Measurements from ENCODE around the gene MCRIP2.
A peak's percentile ranks its signal among the peaks of the same experiment; 100 is the strongest.

The MCRIP2 gene

DNA sequence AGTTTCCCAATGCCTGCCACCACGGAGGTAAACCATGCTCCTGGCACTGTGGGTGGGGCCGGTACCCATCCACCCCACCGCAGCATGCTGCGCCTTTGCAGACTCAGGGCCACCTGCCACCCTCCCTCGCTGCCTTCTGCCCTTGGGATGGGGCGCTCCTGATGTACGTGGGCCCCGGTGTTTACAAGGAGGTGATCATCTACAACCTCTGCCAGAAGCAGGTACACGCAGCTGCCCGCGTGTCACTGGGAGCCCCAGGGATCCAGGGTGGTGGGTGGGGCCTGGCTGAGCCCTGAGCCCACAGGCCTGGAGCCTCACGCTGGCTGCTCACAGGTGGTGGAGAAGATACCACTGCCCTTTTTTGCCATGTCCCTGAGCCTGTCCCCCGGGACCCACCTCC lies 24.9 kb downstream of the MCRIP2 start:
- TF ChIP-seq NFIC (IDR thresholded peaks at IDR 0.05) (no peak), FOXM1 (IDR thresholded peaks at IDR 0.05; ENCODE audit: borderline replicate concordance, low read depth) (no peak), RAD21 (IDR thresholded peaks at IDR 0.05; ENCODE audit: low read depth) (no peak), YY1 (IDR thresholded peaks at IDR 0.05; ENCODE audit: low read depth) (no peak), CEBPB (IDR thresholded peaks at IDR 0.05) (no peak), TAF1 (IDR thresholded peaks at IDR 0.05; ENCODE audit: low read depth) (no peak), CREB1 (IDR thresholded peaks at IDR 0.05; ENCODE audit: low read depth) (no peak), EP300 (IDR thresholded peaks at IDR 0.05; ENCODE audit: borderline replicate concordance) (no peak), ZBTB7A (IDR thresholded peaks at IDR 0.05; ENCODE audit: low read depth) (no peak), REST (IDR thresholded peaks at IDR 0.05; ENCODE audit: low read depth) (no peak), EGR1 (IDR thresholded peaks at IDR 0.05) (no peak), TEAD4 (IDR thresholded peaks at IDR 0.05) (no peak)
- TF ChIP-seq, protein P1, sequence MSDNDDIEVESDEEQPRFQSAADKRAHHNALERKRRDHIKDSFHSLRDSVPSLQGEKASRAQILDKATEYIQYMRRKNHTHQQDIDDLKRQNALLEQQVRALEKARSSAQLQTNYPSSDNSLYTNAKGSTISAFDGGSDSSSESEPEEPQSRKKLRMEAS (IDR thresholded peaks at IDR 0.05), result no peak
- TF ChIP-seq, protein P2, sequence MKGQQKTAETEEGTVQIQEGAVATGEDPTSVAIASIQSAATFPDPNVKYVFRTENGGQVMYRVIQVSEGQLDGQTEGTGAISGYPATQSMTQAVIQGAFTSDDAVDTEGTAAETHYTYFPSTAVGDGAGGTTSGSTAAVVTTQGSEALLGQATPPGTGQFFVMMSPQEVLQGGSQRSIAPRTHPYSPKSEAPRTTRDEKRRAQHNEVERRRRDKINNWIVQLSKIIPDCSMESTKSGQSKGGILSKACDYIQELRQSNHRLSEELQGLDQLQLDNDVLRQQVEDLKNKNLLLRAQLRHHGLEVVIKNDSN (IDR thresholded peaks at IDR 0.05), result no peak

- TF ChIP-seq CEBPB (IDR thresholded peaks at IDR 0.05) (no peak), TEAD4 (IDR thresholded peaks at IDR 0.05) (no peak), EP300 (IDR thresholded peaks at IDR 0.05; ENCODE audit: borderline replicate concordance) (no peak), REST (IDR thresholded peaks at IDR 0.05; ENCODE audit: low read depth) (no peak), CREB1 (IDR thresholded peaks at IDR 0.05; ENCODE audit: low read depth) (no peak), ZBTB7A (IDR thresholded peaks at IDR 0.05; ENCODE audit: low read depth) (no peak), RAD21 (IDR thresholded peaks at IDR 0.05; ENCODE audit: low read depth) (no peak), YY1 (IDR thresholded peaks at IDR 0.05; ENCODE audit: low read depth) (no peak), TAF1 (IDR thresholded peaks at IDR 0.05; ENCODE audit: low read depth) (no peak), FOXM1 (IDR thresholded peaks at IDR 0.05; ENCODE audit: borderline replicate concordance, low read depth) (no peak), EGR1 (IDR thresholded peaks at IDR 0.05) (no peak), NFIC (IDR thresholded peaks at IDR 0.05) (no peak)
- TF ChIP-seq, protein P1 (IDR thresholded peaks at IDR 0.05), result no peak
- TF ChIP-seq, protein P2 (IDR thresholded peaks at IDR 0.05), result no peak
Measured at GRCh38 chr16:667113-667779, 25.6 kb downstream of the MCRIP2 start.

- TF ChIP-seq CEBPB (IDR thresholded peaks at IDR 0.05) (no peak), RAD21 (IDR thresholded peaks at IDR 0.05; ENCODE audit: low read depth) (peak; percentile 22; the same call in 1 of the 2 replicates), NFIC (IDR thresholded peaks at IDR 0.05) (no peak), ZBTB7A (IDR thresholded peaks at IDR 0.05; ENCODE audit: low read depth) (peak; percentile 98), TAF1 (IDR thresholded peaks at IDR 0.05; ENCODE audit: low read depth) (peak; percentile 73), FOXM1 (IDR thresholded peaks at IDR 0.05; ENCODE audit: borderline replicate concordance, low read depth) (no peak), CREB1 (IDR thresholded peaks at IDR 0.05; ENCODE audit: low read depth) (no peak), YY1 (IDR thresholded peaks at IDR 0.05; ENCODE audit: low read depth) (peak; percentile 90), EGR1 (IDR thresholded peaks at IDR 0.05) (peak; percentile 74), TEAD4 (IDR thresholded peaks at IDR 0.05) (no peak), EP300 (IDR thresholded peaks at IDR 0.05; ENCODE audit: borderline replicate concordance) (no peak), REST (IDR thresholded peaks at IDR 0.05; ENCODE audit: low read depth) (no peak), TCF12 (IDR thresholded peaks at IDR 0.05; ENCODE audit: low read depth) (peak; percentile 35; the same call in 1 of the 2 replicates)
- TF ChIP-seq, protein P1 (IDR thresholded peaks at IDR 0.05), result 0 out of 2 replicates have a peak, but pooled peaks have one; percentile 66
- TF ChIP-seq, protein P2 (IDR thresholded peaks at IDR 0.05), result 0 out of 2 replicates have a peak, but pooled peaks have one; percentile 30
Measured at GRCh38 chr16:667780-668518, 26.3 kb downstream of the MCRIP2 start, which contains the start of gene RHOT2. Gene RHOT2, plus strand, starts transcription at chr16:668132. Its CDS starts 68 bp downstream, at chr16:668200.

Measured in Ishikawa (cell line).